Activated B cell treated with CpG ODN at 0.5 μM for 24 hours (primary cell): ENCODE measurements around the gene GDAP1L1. TPM values are rescaled to one million over a fixed set of nuclear protein-coding genes. Genes with fewer than 3 reads are reported as not detected.

ENCODE experiments used
- ATAC-seq: fragments of 200-7000 bp; cut with Tn5 transposase; one replicate; pipeline ENCODE4 v1.10.0; 2021; ENCODE audit warnings: low read depth, mild to moderate bottlenecking, moderate library complexity
- CTCF ChIA-PET: fragments of 350-600 bp; sonication (Branson Sonifier 250); formaldehyde crosslinking; loops from one replicate; lab custom pipeline; 2021; ENCODE audit warnings: antibody characterized with exemption; lab: Charles Lee
- POLR2A ChIA-PET: fragments of 350-600 bp; sonication (Branson Sonifier 250); formaldehyde crosslinking; loops from one replicate; lab custom pipeline; 2021; ENCODE audit warnings: antibody characterized with exemption; lab: Charles Lee
- DNase-seq: peaks from one replicate; pipeline ENCODE4 v3.0.0; 2022
- H3K27ac Mint-ChIP-seq: one replicate; pipeline ENCODE4 v1.8.0; 2020; ENCODE audit warnings: mixed read lengths
- H3K27me3 Mint-ChIP-seq: one replicate; pipeline ENCODE4 v1.8.0; 2021; ENCODE audit warnings: mixed read lengths
- H3K36me3 Mint-ChIP-seq: one replicate; pipeline ENCODE4 v1.8.0; 2021; ENCODE audit warnings: low read depth, mixed read lengths
- H3K4me1 Mint-ChIP-seq: one replicate; pipeline ENCODE4 v1.8.0; 2021; ENCODE audit warnings: mixed read lengths
- H3K4me3 Mint-ChIP-seq: one replicate; pipeline ENCODE4 v1.8.0; 2020; ENCODE audit warnings: mild to moderate bottlenecking, mixed read lengths
- H3K9me3 Mint-ChIP-seq: one replicate; pipeline ENCODE4 v1.8.0; 2020; ENCODE audit warnings: mixed read lengths
- intact Hi-C: fragments of 100-400 bp; cut with micrococcal nuclease; formaldehyde crosslinking; loops from one replicate; pipeline ENCODE4 v1.15.1; 2024
- total RNA-seq: library from RNA; stranded (reverse); gene quantifications from 2 replicates; pipeline ENCODE4 v1.2.3, GENCODE V29; 2022
- TF ChIP-seq, protein P1 (sequence below): fragments of 200-600 bp; IDR thresholded peaks from one replicate; pipeline ENCODE4 v1.8.0; 2022; ENCODE audit warnings: antibody characterized with exemption, mild to moderate bottlenecking

The GDAP1L1 gene
- total RNA-seq, 1 donor from 2014 or later, result not detected

DNA sequence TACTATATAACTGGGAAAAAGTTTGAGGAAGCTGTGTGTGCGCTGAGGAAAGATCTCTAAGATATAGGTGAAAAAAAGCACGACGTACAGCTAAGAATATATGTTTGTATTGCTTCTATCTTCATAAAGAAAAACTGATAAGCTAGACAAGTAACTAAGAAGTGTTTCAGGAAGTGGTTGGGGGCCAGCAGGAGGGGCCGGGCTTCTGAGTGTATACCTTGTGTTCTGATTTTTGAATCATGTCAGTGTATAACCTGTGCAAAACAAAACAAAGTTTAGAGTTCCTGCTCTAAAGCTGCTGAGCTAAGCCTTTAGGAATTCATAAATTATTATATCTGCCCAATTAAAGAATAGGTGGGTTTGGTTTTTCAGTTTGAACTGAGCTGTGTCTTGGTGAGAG is 28.7 kb upstream of the GDAP1L1 start:
- peaks cover 33% of the 10 kb centered on the region for H3K4me1 Mint-ChIP-seq
- H3K27ac Mint-ChIP-seq, result no peak overlapping the region
- H3K36me3 Mint-ChIP-seq, result peaks cover 13% of the 10 kb centered on the region
- H3K4me3 Mint-ChIP-seq, result no peak overlapping the region
- H3K27me3 Mint-ChIP-seq, result no peaks in the 10 kb centered on the region
- ChIA-PET CTCF (interaction anchor here (0.7 to 6.9 kb wide), 9 partner anchors 14 to 893 kb away, joined by 3 to 137 read pairs (median 4); partner anchors contain the start of gene FITM2), POLR2A (interaction anchor here (0.7 to 1.1 kb wide), 3 partner anchors 10 to 257 kb away, joined by 3 to 5 read pairs (median 4); partner anchors contain the start of genes FITM2 and TTPAL)
- TF ChIP-seq, protein P1, sequence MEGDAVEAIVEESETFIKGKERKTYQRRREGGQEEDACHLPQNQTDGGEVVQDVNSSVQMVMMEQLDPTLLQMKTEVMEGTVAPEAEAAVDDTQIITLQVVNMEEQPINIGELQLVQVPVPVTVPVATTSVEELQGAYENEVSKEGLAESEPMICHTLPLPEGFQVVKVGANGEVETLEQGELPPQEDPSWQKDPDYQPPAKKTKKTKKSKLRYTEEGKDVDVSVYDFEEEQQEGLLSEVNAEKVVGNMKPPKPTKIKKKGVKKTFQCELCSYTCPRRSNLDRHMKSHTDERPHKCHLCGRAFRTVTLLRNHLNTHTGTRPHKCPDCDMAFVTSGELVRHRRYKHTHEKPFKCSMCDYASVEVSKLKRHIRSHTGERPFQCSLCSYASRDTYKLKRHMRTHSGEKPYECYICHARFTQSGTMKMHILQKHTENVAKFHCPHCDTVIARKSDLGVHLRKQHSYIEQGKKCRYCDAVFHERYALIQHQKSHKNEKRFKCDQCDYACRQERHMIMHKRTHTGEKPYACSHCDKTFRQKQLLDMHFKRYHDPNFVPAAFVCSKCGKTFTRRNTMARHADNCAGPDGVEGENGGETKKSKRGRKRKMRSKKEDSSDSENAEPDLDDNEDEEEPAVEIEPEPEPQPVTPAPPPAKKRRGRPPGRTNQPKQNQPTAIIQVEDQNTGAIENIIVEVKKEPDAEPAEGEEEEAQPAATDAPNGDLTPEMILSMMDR, result no peak
- H3K9me3 Mint-ChIP-seq, result no peaks in the 10 kb centered on the region
- intact Hi-C loops, result loop anchor here (10.0 kb wide), 2 partner anchors 426 to 1076 kb away; no protein-coding TSS in a partner anchor
- ATAC-seq, result no peak
- no peak for DNase-seq

DNA sequence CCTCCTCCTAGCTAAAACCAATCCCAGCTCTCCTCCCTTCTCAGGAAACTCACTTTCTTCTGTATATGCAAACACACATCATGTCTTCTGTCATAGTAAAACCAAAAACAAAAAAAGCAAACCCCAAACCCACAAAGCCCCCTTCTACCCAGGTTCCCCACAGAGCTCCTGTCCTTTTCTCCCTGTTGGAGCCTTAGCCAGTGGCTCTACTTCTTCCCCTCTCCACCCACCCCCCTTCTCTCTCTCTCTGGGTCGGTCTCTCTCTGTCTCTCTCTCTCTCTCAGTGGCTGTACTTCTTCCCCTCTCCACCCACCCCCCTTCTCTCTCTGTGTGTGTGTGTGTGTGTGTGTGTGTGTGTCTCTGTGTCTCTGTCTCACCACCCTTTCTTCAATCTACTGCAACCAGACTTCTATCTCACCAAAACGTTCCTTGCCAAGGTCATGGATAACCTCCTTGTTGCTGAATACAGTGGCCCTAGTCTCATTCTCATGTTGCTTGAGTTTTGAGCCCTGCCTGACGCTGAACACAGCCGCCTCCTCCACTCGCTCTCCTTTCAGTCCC is 27.9 kb upstream of the GDAP1L1 start:
- TF ChIP-seq, protein P1, result no peak
- DNase-seq, result no peak
- ChIA-PET POLR2A (interaction anchor here (0.9 kb wide), 1 partner anchor 92 kb away, joined by 5 read pairs; the partner anchor contains the start of gene FITM2), CTCF (interaction anchor here (0.7 to 6.9 kb wide), 7 partner anchors 15 to 893 kb away, joined by 3 to 137 read pairs (median 3); partner anchors contain the start of gene FITM2)
- intact Hi-C loops, result loop anchor here (10.0 kb wide), 2 partner anchors 426 to 1076 kb away; no protein-coding TSS in a partner anchor
- no peaks in the 10 kb centered on the region for H3K27me3 Mint-ChIP-seq
- no peak overlapping the region for H3K27ac Mint-ChIP-seq
- H3K36me3 Mint-ChIP-seq, result peaks cover 13% of the 10 kb centered on the region
- no peak for ATAC-seq
- peaks cover 33% of the 10 kb centered on the region for H3K4me1 Mint-ChIP-seq
- H3K9me3 Mint-ChIP-seq, result no peaks in the 10 kb centered on the region
- H3K4me3 Mint-ChIP-seq, result no peak overlapping the region

DNA sequence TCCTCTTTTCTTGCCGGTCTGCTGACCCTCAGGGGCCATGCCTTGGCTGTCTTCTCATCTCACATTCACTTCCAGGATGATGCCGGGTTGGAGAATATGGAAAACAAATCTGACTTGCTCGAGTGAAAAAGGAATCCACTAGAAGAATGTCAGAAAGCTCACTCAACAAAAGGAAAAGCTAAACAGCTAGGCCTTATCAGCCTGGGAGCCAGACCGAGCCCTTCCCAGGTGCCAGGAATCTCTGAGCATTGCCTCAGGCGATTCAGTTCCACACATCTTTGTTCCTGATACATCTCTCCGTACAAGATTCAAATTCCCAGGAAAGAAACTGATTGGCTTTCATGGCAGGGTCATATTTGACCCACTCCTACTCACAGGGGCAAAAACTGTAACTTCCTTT is 27.3 kb upstream of the GDAP1L1 start:
- Mint-ChIP-seq H3K9me3 (no peaks in the 10 kb centered on the region), H3K36me3 (peaks cover 13% of the 10 kb centered on the region), H3K27ac (peak overlapping the region; percentile 3), H3K4me3 (no peak overlapping the region), H3K27me3 (no peaks in the 10 kb centered on the region), H3K4me1 (peaks cover 32% of the 10 kb centered on the region)
- DNase-seq (no peak), ATAC-seq (no peak)
- TF ChIP-seq, protein P1, result no peak
- intact Hi-C loops, result loop anchor here (10.0 kb wide), 2 partner anchors 425 to 1075 kb away; no protein-coding TSS in a partner anchor
- CTCF ChIA-PET, result no interaction called here
- POLR2A ChIA-PET, result interaction anchor here (0.7 kb wide), 1 partner anchor 91 kb away, joined by 3 read pairs; the partner anchor contains the start of gene FITM2

DNA sequence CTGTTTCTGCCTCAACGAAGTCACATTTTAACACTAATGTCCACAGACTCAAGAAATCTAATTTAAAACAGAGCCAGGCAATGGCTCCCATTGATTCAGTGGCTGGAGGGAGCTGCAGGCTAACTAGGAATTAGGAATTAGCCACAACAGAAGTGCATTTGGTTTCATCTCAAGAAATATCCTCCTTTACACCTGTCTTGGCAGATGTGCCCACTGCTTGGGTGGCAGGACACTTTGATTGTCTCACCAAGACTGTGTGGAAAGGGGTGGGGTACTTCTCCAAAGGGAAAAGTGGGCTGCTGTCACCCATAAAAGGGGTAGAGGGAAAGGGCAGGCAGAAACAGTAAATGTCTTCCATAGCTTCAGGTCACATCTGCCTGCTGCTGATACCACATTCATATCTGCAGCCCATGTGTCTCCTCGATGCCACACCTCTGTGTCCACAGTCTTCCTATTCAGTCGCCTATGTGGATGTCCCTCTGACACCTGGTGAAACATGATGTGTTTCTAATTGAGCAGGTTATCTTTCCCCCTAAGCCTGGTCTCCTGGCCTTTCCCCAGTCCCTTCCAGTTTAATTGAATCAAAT is 25.6 kb upstream of the GDAP1L1 start:
- Mint-ChIP-seq H3K4me1 (peaks cover 25% of the 10 kb centered on the region), H3K9me3 (no peaks in the 10 kb centered on the region), H3K27me3 (no peaks in the 10 kb centered on the region), H3K4me3 (no peak overlapping the region), H3K27ac (no peak overlapping the region), H3K36me3 (peaks cover 6% of the 10 kb centered on the region)
- ATAC-seq (no peak), DNase-seq (no peak)
- intact Hi-C loops, result no loop called here
- TF ChIP-seq, protein P1, result no peak
- ChIA-PET POLR2A (no interaction called here), CTCF (no interaction called here)

DNA sequence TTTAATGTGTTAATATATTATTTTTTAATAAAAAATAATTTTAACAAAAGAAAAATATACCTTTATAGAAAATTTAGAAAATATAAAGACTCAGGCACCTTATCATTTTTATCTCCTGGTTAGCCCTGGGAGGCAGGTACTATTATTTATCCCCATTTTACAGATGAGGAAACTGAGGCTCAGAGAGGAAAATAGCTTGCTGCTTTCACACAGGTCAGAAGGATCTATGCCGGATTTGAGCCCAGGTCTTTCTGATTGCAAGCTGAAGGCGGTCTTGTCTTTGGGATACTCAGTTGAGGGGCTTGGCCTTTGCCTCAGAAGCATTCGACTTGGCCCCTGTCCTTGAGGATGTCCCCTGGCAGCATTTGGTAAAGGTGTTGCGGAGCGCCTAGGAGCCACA is 25.1 kb upstream of the GDAP1L1 start:
- TF ChIP-seq, protein P1, result no peak
- intact Hi-C loops, result no loop called here
- ChIA-PET POLR2A (no interaction called here), CTCF (no interaction called here)
- Mint-ChIP-seq H3K9me3 (no peaks in the 10 kb centered on the region), H3K4me3 (no peak overlapping the region), H3K27me3 (no peaks in the 10 kb centered on the region), H3K27ac (no peak overlapping the region), H3K4me1 (peaks cover 25% of the 10 kb centered on the region), H3K36me3 (peaks cover 6% of the 10 kb centered on the region)
- ATAC-seq, result no peak
- no peak for DNase-seq
